DND-41 (cell line): ENCODE results near the gene EXOC4.

Source experiments
- ATAC-seq: fragments of 200-7000 bp; cut with Tn5 transposase; 3 replicates; pipeline ENCODE4 v1.9.1; 2021; ENCODE audit warnings: low read depth; ENCODE audit not compliant: insufficient read depth
- DNase-seq: peaks from one replicate; pipeline ENCODE4 v3.0.0-alpha.2; 2020
- H2AFZ ChIP-seq: 2 replicates; pipeline ENCODE4 v1.6.0; 2012; ENCODE audit warnings: low read depth, low read length
- H3K27ac ChIP-seq: 2 replicates; pipeline ENCODE4 v1.5.1; 2012; ENCODE audit warnings: low read length, inconsistent platforms
- H3K27me3 ChIP-seq: fragments of 200-600 bp; sonication (generic); 2 replicates; pipeline ENCODE4 v1.6.0; 2012; ENCODE audit warnings: low read length, mild to moderate bottlenecking, inconsistent platforms; ENCODE audit not compliant: insufficient read depth, poor library complexity
- H3K36me3 ChIP-seq: 2 replicates; pipeline ENCODE4 v1.5.1; 2012; ENCODE audit warnings: low read length, inconsistent platforms; ENCODE audit not compliant: insufficient read depth
- H3K4me1 ChIP-seq: 2 replicates; pipeline ENCODE4 v1.5.1; 2012; ENCODE audit warnings: mild to moderate bottlenecking, low read length; ENCODE audit not compliant: insufficient read depth
- H3K4me2 ChIP-seq: 2 replicates; pipeline ENCODE4 v1.6.0; 2012; ENCODE audit warnings: mild to moderate bottlenecking, moderate library complexity, low read length, inconsistent platforms; ENCODE audit not compliant: insufficient read depth
- H3K4me3 ChIP-seq, 2 experiments: fragments of 200-600 bp in 1 of 2; shearing (Covaris generic) in 1 of 2; 2 replicates each; pipeline ENCODE4 v1.5.1; 2012 to 2016; ENCODE audit warnings: inconsistent platforms in 2 of 2, low read length in 2 of 2, mild to moderate bottlenecking in 2 of 2, low read depth in 1 of 2, moderate library complexity in 1 of 2
- H3K79me2 ChIP-seq: 2 replicates; pipeline ENCODE4 v1.6.0; 2012; ENCODE audit warnings: low read length, inconsistent platforms; ENCODE audit not compliant: insufficient read depth
- H3K9ac ChIP-seq: 2 replicates; pipeline ENCODE4 v1.6.0; 2012; ENCODE audit warnings: low read depth, mild to moderate bottlenecking, inconsistent platforms, low read length, moderate library complexity
- H3K9me3 ChIP-seq: 2 replicates; pipeline ENCODE4 v1.5.1; 2012; ENCODE audit warnings: low read length, moderate library complexity, mild to moderate bottlenecking, inconsistent platforms; ENCODE audit not compliant: insufficient read depth, severe bottlenecking
- H4K20me1 ChIP-seq: 2 replicates; pipeline ENCODE4 v1.6.0; 2012; ENCODE audit warnings: low read length; ENCODE audit not compliant: insufficient read depth
- EZH2 ChIP-seq: IDR thresholded peaks from 3 replicates; pipeline ENCODE4 v1.6.1; 2012; ENCODE audit warnings: borderline replicate concordance, low read depth, mild to moderate bottlenecking, moderate library complexity, low read length, inconsistent platforms; ENCODE audit not compliant: severe bottlenecking
- TF ChIP-seq, protein P1 (sequence below): IDR thresholded peaks from 2 replicates; pipeline ENCODE4 v1.5.1; 2012; ENCODE audit warnings: borderline replicate concordance, low read length, moderate library complexity, mild to moderate bottlenecking; ENCODE audit not compliant: poor library complexity, severe bottlenecking; ENCODE audit errors: extremely low read depth

EXOC4 gene

DNA sequence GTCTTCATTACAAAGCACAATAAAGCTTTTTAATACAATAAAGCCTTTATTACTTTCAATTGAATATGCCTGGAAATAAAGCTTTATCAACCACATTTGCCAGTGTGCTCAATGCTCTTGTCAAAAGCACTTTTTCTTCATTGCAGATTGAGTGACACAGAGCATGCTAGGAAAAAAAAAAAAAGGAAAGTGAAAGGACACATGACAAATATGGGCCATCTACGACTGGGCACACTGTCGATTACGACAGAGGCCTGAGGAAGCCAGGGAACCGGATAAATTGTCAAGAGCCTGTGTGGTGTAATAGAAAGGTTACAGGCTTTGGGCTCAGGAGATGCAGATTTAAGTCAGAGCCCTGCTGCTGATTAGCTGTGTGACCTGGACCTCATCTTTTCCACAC, 789.4 kb downstream of the EXOC4 start:
- H3K4me3 ChIP-seq = no peak overlapping the region
- no peaks in the 10 kb centered on the region for H3K27me3 ChIP-seq
- no peak overlapping the region for H3K27ac ChIP-seq
- no peak for ATAC-seq
- DNase-seq = no peak
- H3K9me3 ChIP-seq = no peaks in the 10 kb centered on the region
- H4K20me1 ChIP-seq = no peaks in the 10 kb centered on the region
- no peaks in the 10 kb centered on the region for H3K79me2 ChIP-seq
- no peak overlapping the region for H3K9ac ChIP-seq
- H3K36me3 ChIP-seq = no peaks in the 10 kb centered on the region
- no peak overlapping the region for H2AFZ ChIP-seq
- no peak for TF ChIP-seq EZH2
- TF ChIP-seq, protein P1, sequence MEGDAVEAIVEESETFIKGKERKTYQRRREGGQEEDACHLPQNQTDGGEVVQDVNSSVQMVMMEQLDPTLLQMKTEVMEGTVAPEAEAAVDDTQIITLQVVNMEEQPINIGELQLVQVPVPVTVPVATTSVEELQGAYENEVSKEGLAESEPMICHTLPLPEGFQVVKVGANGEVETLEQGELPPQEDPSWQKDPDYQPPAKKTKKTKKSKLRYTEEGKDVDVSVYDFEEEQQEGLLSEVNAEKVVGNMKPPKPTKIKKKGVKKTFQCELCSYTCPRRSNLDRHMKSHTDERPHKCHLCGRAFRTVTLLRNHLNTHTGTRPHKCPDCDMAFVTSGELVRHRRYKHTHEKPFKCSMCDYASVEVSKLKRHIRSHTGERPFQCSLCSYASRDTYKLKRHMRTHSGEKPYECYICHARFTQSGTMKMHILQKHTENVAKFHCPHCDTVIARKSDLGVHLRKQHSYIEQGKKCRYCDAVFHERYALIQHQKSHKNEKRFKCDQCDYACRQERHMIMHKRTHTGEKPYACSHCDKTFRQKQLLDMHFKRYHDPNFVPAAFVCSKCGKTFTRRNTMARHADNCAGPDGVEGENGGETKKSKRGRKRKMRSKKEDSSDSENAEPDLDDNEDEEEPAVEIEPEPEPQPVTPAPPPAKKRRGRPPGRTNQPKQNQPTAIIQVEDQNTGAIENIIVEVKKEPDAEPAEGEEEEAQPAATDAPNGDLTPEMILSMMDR = no peak
- H3K4me2 ChIP-seq = no peak overlapping the region
- H3K4me1 ChIP-seq = no peaks in the 10 kb centered on the region

DNA sequence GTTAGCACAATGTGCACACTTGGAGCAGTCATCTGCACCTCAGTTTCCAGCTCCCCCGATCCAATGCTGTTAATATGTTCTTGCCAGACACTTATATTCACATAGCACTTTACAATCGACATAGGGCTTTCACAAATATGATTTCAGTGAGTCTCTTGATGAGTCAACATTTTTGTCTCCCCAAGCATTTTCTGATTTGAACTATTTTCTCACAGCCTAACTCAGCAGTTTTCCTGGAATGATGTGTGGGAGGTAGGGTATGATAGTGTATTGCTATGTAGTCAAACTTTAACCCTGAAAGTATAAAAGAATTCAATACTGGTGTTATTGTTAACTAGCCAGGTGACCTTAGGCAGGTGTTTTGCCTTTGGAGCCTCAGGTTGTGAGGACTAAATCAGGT, 791.8 kb downstream of the EXOC4 start:
- H3K36me3 ChIP-seq = 0 out of 2 replicates have a peak, but pooled peaks cover 3% of the 10 kb centered on the region
- H3K9ac ChIP-seq = no peak overlapping the region
- DNase-seq (no peak), ATAC-seq (no peak)
- H3K4me1 ChIP-seq = no peaks in the 10 kb centered on the region
- no peak for TF ChIP-seq EZH2
- TF ChIP-seq, protein P1 = no peak
- no peaks in the 10 kb centered on the region for H3K9me3 ChIP-seq
- no peaks in the 10 kb centered on the region for H3K27me3 ChIP-seq
- no peak overlapping the region for H2AFZ ChIP-seq
- no peak overlapping the region for H3K4me3 ChIP-seq
- no peaks in the 10 kb centered on the region for H3K79me2 ChIP-seq
- no peak overlapping the region for H3K27ac ChIP-seq
- no peaks in the 10 kb centered on the region for H4K20me1 ChIP-seq
- no peak overlapping the region for H3K4me2 ChIP-seq

- H3K4me2 ChIP-seq = no peak overlapping the region
- DNase-seq (no peak), ATAC-seq (no peak)
- no peaks in the 10 kb centered on the region for H3K27me3 ChIP-seq
- no peaks in the 10 kb centered on the region for H3K9me3 ChIP-seq
- H3K79me2 ChIP-seq = no peaks in the 10 kb centered on the region
- TF ChIP-seq EZH2 = no peak
- TF ChIP-seq, protein P1 = no peak
- 0 out of 2 replicates have a peak, but pooled peaks cover 3% of the 10 kb centered on the region for H3K36me3 ChIP-seq
- no peaks in the 10 kb centered on the region for H4K20me1 ChIP-seq
- H3K4me3 ChIP-seq = no peak overlapping the region
- no peak overlapping the region for H2AFZ ChIP-seq
- H3K27ac ChIP-seq = no peak overlapping the region
- no peak overlapping the region for H3K9ac ChIP-seq
- no peaks in the 10 kb centered on the region for H3K4me1 ChIP-seq
Observed at GRCh38 chr7:134045716-134046115, 792.8 kb downstream of the EXOC4 start.

DNA sequence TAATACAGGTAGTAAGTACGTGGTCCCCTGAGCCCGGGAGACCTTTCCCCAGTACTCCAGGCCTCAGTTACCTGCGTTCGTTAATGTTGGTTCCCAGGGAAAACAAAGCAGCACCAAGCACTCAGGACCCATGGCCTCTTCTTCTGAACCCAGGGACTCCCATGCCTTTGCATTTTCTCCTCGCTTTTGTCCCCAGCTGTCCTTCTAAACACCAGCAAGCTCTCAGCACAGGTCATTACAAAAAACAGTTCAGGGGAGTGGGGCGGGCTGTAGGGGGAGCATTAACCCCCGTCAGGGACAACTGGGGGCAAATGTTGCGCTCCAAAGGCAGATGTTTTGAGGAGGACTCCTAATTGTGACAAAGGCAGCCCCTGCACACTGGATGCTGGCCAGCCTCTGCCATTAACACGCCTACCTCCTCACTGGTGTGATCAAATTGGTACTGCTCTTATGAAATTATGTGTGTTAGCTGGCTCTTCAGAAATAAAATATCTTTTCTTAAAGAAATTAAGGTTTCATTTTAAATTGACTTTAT, 793.8 kb downstream of the EXOC4 start:
- TF ChIP-seq, protein P1 = no peak
- TF ChIP-seq EZH2 = no peak
- no peaks in the 10 kb centered on the region for H3K9me3 ChIP-seq
- H3K4me1 ChIP-seq = no peaks in the 10 kb centered on the region
- 0 out of 2 replicates have a peak, but pooled peaks cover 3% of the 10 kb centered on the region for H3K36me3 ChIP-seq
- H2AFZ ChIP-seq = no peak overlapping the region
- no peaks in the 10 kb centered on the region for H3K27me3 ChIP-seq
- no peak overlapping the region for H3K4me2 ChIP-seq
- no peaks in the 10 kb centered on the region for H3K79me2 ChIP-seq
- no peaks in the 10 kb centered on the region for H4K20me1 ChIP-seq
- no peak overlapping the region for H3K4me3 ChIP-seq
- no peak for DNase-seq
- ATAC-seq = no peak
- no peak overlapping the region for H3K9ac ChIP-seq
- H3K27ac ChIP-seq = no peak overlapping the region
